ENCODE measurements around the gene APBA2.

DNA sequence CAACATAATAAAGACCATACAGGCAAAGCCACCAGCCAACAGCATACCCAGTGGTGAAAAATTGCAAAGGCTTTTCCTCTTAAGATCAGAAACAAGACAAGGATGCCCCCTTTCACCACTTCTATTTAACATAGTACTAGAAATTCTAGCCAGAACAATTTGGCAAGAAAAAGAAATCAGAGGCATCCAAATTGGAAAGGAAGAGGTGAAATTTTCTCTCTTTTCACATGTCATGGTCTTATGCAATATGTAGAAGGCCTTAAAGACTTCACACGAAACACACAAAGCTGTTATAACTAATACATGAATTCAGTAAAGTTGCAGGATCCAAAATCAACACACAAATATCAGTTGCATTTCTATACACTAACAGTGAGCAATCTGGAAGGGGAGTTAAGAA is 120.2 kb downstream of the APBA2 start:
- TF ChIP-seq GATA2 (IDR thresholded peaks at IDR 0.05; ENCODE audit: low read depth, low read length) (no peak), GATA3 (IDR thresholded peaks at IDR 0.05; ENCODE audit: low read depth, low read length) (no peak)

Measured in SH-SY5Y (cell line).